GM18907 (cell line): ENCODE measurements around the gene PLA2G1B.

Experiments
- ATAC-seq: cut with Tn5 transposase; IDR thresholded peaks from one replicate; pipeline ENCODE4 v1.9.1; 2021; ENCODE audit warnings: mild to moderate bottlenecking, moderate library complexity; ENCODE audit not compliant: unreplicated experiment

The PLA2G1B gene

DNA sequence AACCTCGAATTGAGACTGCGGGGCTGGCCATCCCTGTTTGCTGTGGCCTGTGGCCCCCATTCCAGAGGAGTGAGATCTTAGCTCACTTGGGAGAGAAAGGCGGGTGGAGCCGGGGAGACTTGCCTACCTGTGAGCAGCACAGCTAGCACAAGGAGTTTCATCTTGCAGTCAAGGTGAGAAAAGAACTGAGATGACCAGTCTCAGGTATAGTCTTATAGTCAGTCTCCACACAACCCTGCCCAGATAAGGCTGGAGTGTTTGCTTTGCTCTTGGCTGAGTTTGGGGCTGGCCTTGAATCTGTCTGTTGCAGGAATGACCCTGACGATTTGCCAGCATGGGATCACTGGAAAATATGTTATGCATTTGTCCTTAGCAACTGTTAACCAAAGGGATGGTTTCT lies at the start of gene PLA2G1B:
PLA2G1B (minus strand) TSS at position 187 of the 400 bp plus-strand sequence; CDS start at position 161, 26 bp downstream.
- no peak for ATAC-seq

DNA sequence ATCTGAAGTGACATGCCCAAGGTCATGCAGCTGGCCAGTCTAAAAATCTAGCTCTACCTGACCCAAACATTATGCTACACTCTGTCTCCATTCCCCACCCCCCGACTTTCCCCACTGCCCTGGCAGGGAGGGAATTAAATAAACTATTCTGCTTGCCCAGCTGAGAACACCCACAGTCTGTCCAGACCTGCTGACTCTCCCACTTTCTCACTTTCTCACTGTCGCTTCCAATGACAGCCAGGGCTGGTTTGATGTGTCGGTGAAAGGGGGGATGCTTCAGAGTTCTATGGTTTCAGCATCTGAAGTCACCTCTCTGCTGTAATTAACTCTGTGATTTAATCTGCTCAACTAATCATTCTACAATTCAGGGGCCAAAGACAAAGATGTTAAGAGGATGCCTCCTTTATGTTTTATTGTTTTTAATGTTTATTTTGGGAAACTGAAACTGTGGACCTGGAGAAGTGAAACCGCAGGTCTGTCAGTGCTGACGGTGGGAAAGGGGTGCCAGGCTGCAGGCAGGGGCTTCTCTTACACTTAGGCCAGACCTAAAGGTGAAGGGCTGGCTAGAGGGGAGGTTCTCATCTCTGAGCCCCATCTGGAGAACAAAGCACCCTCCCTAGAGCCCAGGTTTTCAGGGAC lies 49.5 kb upstream of the PLA2G1B start:
- ATAC-seq, result no peak

DNA sequence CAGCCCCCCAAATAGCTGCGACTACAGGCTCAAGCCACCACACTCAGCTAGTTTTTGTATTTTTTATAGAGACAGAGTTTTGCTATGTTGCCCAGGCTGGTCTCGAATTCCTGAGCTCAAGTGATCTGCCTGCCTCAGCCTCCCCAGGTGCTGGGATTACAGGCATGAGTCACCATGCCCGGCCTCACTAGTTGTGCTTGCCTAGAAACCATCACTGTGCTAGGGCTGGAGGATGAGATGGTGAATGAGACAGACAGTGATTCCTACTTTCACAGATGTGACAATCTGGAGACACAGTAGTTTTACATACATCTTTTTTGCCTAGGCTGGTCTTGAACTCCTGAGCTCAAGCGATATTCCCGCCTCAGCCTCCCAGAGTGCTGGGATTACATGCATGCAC lies 48.8 kb upstream of the PLA2G1B start:
- no peak for ATAC-seq

DNA sequence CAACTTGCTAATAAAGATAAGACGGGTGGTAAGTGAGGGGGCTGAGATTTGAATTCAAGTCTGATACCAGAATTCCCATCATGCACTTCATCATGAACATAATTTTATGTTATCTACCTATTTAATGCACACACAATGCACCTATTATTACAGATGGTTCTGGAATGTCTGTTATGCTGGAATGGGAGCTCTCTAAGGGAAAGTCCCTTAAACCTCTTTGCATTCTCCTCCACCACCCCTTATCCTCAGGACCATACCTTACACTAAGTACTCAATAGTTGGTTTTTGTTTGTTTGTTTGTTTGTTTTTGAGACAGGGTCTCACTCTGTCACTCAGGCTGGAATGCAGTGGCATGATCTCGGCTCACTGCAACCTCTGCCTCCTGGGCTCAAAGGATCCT lies 48.4 kb upstream of the PLA2G1B start:
- ATAC-seq, result no peak

DNA sequence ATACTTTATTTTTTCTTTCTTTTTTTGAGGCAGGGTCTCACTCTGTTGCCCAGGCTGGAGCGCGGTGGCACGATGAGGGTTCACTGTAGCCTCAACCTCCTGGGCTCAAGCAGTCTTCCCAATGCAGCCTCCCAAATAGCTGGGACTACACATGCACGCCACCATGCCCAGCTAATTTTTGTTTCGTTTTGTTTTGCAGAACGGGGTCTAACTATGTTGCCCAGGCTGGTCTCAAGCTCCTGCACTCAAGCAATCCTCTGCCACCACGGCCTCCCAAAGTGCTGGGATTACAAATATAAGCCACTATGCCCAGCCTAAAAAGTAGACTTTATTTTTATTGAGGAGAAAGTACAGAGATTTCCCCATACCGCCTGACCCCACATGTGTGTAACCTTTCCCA lies 46.1 kb upstream of the PLA2G1B start:
- no peak for ATAC-seq

DNA sequence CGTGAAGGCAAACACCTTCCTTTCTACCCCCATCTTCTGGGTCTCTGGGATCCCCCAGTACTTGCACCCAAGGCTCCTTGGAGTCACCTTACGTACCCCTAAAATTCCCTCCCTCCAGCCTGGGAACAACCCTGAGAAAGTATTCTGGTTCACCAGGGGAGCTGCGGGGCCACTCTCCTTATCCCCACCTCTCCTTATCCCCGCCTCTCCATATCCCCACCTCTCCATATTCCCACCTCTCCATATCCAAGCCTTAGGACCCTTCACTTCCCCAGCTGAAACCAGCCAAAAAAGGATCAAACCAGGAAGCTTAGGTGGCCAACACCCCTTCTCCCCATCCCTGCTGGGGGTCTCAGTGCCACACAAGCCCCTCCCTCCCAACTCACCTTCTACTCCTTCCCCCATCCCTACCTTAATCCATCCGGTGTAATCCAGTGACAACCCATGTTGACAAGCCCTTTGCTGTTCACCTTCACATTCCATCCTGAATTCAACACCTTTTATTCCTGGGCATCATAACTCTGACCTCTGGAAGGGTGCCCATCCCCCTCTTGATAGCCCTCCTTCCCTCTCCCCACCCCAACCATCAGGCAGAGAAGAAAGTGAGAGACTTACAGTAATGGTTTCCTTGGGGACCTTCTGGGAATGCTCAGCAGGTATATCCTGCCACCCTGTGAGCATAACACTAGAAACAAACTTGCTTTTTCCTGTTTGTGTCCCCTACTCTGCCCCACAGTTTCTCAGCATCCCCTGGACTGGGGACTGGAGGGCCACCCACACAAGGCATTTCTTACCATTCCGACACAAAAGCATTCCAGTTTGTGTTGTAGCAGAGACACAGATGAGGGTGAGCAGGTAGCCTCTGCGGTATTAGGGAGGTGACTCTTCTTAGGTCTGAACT lies 43.0 kb upstream of the PLA2G1B start:
- no peak for ATAC-seq

DNA sequence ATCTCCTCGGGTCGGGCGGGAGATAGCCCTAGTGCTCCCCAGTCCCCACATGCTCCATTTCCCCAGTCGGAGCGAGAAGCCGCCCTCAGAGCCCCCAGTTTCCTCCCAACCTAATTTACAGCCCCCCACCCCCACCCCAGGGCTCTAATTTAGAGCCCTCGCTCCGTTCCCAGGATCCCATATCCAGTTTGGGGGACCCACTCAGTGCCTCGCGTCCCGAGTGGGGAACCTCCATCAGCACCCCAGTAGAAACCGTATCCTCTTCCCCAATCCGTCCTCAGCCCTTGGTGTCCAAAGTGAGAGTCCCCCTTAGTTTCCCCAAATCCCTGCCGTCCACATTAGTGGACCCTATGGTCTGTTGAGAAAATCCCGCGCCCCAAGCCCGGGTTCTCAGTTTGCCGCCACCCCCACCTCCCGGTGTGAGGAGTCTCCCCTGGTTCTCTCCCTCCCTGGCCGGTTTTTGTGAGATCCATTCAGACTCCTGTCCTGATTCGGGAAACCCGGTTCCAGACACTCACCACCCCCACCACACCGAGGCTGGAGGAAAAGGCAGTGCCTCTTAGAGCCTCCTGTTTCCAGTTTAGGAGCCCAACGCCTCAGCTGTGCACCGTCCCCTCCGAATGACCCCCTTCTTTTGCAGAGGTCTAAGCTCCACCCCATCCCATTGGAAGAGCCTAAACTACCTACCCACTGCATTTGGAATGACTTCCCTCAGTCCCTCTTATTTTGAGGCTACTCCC lies 42.2 kb upstream of the PLA2G1B start:
- ATAC-seq, result no peak

DNA sequence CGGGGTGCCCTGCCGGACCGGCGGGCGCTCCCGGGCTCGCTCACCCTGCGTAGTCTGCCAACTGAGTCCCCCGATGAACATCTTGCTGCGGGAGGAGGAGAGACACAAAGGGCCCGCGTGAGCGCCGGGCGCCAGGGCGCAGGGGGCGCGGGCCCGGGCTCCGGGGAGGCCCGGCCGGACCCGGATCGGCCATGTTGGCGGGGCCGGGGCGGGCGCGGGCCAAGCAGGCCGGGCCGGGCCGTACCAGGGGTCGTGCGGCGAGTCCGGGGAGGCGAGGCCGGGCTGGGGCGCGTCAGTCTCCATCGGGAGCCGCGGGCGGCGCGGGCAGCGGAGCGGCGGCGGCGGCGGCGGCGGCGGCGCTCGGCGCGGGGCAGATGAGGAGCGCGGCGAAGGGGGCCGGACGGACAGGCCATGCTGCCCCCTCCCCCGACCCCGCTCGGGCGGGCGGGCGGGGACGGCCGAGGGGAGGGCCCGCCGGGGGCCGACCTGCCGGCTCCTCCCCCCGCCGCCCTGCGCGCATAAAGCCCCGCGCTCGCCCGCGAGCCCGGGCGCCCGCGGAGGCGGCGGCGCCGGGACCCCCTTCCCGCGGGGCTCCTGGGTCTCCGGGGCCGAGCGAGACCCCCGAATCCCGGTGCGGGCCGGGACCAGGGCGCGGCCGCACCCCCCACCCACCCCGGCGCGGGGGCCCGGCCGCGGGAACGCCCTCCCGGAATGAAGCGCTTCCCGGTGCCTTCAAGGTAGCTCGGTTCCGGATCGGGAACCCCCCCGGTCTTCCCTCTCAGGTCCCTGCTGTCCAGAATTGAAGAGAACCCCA lies 41.4 kb upstream of the PLA2G1B start, which contains the start of gene MSI1:
MSI1 (minus strand) TSS at position 376 of the 814 bp plus-strand sequence; CDS start at position 303, 73 bp downstream.
- no peak for ATAC-seq

DNA sequence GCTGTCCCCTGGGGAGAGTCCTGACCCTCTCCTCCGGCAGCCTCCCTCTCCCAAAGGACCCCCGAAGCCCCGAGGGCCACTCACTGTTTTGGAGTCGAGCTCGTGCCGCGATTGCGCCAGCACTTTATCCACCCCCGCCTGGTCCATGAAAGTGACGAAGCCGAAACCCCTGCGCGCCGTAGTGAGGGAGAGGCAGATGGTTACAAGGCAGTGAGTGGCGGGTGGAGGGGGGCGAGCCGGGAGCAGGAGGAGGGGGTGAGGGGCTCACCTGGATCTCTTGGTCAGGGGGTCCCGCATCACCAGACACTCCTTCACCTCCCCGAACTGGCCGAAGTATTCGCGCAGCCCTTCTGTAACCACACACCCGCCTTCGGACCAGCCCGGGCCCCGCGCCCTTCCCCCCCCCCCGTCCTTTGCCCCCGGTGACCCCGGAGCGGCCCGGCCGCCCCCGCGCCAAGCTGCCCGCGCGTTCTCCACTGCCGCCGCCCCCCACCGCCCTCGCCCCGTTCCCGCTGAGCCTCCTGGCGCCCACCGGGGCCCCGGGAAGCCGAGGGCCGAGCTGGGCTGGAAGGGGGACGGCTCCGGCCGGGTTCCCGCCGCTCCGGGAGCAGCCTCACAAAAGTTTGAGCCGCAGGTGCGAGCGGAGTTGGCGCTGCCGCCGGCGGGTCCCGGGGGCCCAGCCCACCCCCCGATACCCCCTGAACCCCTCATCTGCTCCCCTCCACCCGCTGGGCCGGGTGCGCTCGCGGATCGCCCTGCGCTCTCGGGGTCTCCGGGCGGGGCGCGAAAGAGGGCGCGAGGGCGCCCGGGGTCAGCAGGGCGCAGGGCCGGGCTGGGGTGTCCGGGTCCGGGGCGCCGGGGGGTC lies 40.6 kb upstream of the PLA2G1B start:
- ATAC-seq, result no peak

DNA sequence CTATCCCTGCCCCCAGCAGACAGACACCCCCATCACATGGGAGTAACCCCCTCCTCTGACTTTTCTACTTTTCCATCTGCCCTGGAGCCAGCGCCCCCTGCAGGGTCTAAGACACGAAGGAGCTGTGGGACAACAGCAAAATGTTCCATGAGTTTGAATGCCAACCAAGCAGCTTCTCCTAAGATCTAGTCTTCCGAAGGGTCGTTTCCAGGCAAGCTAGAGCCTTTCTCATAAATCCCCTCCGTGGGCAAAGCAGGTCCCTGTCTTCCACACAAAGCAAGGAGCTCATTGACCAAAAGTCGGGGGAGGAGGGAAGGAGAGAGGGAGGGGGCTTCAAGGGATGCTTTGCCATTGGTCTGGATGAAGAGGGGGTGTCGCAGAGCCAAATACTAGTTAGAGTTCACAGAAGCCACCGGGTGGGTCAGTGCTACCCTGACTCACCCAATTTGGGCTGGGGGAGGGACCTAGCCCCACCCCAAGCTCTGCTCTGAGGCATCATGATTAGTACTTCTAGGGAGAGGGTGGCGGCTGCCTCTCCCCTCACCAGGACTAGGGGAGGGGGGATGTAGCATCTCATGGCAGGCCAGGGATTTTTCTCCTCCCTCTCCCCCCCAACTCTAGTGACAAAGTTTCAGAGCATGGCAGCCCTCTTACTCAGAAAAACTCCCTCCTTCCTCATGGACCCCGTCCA lies 39.8 kb upstream of the PLA2G1B start:
- ATAC-seq, result no peak

DNA sequence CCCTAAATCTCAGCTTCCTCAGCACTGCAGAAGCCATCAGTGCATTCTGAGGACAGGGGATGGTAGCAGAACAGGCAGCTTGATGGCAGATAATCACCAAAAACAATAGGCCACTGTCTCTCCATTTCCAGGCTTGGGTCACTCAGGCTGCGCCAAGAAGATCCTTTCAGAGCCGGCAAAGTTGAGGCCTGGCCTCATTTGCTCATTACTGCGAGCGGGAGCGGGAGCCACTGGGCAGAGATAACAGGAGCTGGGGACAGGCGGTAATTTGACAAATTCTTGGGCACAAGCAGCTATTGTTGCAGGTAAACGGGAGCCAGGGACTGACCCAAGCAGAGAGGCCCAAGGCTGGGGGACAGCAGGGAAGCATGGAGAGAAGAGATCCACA lies 39.3 kb upstream of the PLA2G1B start:
- no peak for ATAC-seq

DNA sequence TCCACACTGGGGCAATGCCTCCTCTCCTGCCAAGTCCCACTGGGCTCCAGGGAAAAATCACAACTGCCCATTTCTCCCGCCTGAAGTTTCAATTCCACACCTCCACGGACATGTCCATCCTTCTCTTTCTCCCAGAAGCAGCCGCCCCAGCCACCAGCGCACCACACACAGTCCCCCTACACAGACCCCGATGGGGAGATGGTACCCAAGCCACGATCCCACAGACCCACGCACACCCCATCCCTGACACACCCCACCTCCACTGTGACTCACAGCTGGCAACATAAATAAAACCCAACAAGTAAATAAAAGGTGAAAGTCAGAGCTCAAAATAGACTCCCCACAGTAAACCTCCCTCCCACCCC lies 38.7 kb upstream of the PLA2G1B start:
- no peak for ATAC-seq

DNA sequence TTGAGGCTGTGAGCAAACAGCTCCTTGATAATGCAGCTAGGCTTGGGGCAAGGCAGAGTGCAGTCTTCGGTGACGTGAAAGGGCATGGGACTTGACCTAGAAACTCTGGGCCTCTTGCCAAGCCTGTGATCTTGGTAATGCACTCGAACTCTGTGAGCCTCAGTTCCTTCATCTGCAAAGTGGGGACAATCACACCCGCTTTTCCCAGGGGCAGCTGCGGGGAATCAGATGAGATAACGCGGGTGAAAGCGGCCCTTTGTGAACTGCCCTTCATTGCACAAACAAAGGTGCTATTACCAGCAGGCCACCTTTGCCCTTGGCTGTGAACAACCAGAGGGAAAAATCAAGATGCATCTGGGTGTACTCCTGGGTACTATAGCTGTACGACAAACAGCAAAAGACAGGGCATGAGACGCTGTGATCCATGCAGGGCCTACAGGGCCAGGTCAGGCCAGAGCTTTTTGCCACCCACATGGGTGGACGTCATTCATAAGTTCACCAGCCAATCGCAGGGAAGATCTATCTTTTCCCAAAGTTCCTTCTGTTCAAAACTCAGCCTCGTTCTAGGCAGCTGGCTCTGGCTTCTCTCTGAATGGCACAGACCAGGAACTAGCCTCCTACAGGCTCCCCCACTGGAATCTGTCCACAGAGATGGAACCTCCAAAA lies 38.2 kb upstream of the PLA2G1B start:
- no peak for ATAC-seq

DNA sequence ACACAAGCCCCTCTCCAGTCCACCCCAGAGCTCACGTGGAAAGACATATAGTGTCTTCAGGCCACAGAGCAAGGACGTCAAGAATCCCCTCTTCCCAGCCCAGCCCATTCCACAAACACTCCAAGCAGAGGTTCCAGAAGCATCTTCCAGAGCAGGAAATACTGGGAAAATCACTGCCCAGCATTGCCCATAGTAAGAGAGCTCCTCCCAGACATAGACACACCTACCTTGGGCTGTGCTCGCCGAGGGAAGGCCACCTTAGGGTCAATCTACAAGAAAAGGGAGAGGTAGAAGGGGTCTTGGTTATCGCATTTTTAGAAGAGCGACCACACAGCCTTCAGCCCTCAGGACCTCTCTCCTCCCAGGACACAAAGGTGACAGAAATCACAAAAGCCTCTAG lies 36.9 kb upstream of the PLA2G1B start:
- no peak for ATAC-seq

DNA sequence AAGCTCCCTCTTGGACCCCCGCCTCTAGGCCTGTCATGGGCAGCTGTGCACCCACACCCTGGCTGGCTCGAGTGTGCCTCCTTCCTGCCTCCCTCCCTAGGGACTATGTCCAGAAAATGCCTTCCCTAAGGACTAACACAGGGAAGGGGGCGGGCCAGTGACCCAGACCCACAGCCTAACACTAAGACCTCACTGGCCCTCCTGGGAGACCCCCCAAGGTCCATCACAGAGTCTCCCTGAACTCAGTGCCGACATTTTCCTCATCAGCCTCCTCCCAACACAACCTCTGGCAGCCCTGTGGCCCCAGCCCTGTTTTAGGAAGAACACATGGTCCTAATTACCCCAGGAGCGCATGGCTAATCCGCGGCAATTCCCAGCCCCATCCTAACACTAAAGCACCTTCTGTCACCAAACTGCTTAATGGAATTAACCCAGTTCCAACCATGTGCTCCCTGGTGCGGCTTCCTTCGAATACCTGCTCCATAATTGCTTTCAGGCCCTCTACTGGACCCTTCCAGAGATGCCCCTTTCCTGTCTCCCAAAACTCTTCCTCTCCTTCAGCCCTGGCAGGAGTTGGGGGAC lies 35.8 kb upstream of the PLA2G1B start:
- ATAC-seq, result no peak

DNA sequence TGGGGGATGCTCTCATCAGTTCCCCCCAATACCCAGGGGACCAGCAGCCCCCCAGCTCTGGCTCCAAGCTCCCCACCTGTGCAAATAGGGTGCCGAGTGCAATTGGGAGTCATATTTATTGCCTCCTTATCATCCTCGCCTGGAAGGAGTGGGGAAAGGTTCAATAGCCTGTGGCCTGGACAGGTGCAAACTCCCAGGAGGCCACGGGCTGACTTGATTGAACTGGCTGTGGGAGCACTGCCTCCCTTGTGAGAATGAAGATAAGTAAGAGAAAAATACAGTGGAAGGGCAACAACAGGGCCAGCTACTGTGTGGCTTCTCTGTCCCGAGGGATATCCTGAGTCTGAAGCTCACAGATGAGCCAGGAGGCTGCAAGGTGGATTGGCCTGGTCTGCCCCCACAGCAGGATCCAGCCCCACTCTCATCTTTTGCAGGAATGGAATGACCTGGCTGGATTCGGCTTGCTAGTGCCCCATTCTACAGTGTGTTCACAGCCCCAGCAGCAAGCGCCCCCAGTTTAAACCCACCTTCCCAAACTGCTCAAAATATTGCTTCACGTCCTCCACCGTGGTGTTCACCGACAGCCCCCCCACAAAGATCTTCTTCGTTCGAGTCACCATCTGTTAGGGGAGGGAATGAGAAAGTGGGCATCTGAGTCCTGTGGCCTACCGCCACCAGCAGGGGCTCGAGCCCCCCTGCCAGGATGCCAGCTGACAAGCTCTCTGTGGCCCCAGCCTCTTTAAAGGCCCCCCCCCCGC lies 35.1 kb upstream of the PLA2G1B start:
- ATAC-seq, result no peak

DNA sequence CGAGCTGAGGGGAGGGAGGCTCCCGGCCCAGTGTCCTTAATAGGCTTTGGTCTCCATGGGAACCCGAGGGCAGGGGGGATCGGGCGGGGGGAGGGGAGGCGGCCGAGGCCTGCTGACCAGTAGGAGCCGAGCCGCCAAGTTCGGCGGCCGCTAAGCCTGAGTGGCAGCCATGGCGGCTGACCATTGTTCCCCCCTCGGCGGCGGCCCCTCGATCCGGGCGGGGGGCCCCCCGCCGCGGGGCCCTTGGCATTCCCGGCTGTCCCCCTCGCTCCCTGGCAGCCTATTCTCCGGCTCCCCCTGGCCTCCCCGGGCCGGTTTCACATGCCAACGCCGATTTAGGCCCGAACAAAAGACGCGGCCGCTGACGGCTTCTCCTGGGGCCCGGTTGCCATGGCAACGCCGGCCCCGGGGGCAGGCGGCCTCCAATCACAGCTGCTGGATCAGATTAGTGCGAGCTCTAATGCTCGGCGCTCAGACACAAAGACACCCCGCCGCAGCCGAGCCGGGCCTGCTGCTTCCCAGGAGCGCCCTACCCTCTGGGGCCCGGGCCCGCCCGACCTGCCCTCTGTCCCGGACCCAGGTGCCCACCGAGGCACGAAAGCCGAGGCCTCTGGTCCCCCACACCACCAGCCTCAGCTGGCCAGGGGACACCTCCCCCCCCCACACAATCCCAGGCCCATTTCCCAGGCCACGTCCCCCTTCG lies 34.1 kb upstream of the PLA2G1B start:
- ATAC-seq, result no peak
